ENCODE measurements around the gene EXT2.

DNA sequence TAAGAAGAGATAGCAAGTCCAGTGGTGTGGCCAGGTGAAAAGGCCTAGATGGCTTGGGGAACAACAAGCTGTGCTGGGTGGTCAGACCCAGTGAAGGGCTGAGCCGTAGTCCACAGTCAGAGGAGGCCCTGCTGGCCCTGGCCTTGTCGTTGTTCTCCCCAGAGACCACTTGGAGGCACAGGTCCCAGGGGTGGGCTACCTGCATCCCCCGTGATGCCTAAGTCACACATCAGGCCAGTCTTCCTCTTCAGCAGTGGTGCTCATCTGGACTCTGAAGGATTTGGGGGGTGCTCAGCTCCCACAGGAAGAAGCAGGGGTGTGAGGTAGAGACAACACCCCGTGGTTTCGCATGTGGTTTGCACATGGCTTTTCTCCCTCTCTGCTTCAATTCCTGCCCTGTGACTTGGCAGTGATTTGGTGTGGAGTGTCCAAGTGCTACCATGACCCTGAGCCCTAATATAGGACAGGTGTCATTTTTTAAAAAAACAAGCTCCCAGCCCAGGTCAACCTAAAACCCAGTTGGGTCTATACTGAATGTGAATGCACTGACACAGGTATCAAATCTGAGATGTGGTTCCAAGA is 163.5 kb downstream of the EXT2 start:
- TF ChIP-seq EZH2 (IDR thresholded peaks at IDR 0.05; ENCODE audit: low read length, missing control alignments): no peak
- TF ChIP-seq, protein P1, sequence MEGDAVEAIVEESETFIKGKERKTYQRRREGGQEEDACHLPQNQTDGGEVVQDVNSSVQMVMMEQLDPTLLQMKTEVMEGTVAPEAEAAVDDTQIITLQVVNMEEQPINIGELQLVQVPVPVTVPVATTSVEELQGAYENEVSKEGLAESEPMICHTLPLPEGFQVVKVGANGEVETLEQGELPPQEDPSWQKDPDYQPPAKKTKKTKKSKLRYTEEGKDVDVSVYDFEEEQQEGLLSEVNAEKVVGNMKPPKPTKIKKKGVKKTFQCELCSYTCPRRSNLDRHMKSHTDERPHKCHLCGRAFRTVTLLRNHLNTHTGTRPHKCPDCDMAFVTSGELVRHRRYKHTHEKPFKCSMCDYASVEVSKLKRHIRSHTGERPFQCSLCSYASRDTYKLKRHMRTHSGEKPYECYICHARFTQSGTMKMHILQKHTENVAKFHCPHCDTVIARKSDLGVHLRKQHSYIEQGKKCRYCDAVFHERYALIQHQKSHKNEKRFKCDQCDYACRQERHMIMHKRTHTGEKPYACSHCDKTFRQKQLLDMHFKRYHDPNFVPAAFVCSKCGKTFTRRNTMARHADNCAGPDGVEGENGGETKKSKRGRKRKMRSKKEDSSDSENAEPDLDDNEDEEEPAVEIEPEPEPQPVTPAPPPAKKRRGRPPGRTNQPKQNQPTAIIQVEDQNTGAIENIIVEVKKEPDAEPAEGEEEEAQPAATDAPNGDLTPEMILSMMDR (conservative IDR thresholded peaks at IDR 0.05 in 1 of 2, IDR thresholded peaks at IDR 0.05 in 1 of 2; ENCODE audit: low read depth in 1 of 2, low read length in 2 of 2): no peak
